PC-3 (cell line): Measurements from ENCODE around the gene CFTR.

ENCODE experiments used
- EZH2 ChIP-seq: fragments of 300-600 bp; sonication (generic); IDR thresholded peaks from one replicate; pipeline ENCODE4 v1.6.1; 2017; ENCODE audit warnings: antibody characterized with exemption, mild to moderate bottlenecking, low read length; ENCODE audit not compliant: unreplicated experiment
- TF ChIP-seq, protein P1 (sequence below): fragments of 300-600 bp; sonication (generic); conservative IDR thresholded peaks from 2 replicates; pipeline ENCODE4 v1.5.1; 2017; ENCODE audit warnings: antibody characterized with exemption, low read depth, mild to moderate bottlenecking, low read length

DNA sequence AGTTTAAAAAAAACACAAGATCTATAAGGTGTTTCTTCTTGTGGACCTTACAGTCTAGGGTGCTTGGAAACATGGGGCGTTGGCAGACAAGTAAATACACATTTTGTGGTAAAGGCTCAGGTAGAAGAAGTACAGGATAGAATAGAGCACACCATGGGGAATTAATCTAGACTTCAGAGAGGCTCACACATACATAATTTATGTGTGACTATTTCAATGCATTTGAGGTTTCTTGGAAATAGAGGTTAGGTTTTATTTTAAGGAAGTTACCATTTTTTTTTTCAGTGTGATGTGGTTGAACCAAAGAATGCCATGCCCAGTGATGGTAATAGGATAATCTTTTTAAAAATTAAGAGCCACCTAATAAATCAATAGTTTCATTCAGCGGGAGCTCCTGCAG is 12.8 kb downstream of the CFTR start:
- TF ChIP-seq, protein P1, sequence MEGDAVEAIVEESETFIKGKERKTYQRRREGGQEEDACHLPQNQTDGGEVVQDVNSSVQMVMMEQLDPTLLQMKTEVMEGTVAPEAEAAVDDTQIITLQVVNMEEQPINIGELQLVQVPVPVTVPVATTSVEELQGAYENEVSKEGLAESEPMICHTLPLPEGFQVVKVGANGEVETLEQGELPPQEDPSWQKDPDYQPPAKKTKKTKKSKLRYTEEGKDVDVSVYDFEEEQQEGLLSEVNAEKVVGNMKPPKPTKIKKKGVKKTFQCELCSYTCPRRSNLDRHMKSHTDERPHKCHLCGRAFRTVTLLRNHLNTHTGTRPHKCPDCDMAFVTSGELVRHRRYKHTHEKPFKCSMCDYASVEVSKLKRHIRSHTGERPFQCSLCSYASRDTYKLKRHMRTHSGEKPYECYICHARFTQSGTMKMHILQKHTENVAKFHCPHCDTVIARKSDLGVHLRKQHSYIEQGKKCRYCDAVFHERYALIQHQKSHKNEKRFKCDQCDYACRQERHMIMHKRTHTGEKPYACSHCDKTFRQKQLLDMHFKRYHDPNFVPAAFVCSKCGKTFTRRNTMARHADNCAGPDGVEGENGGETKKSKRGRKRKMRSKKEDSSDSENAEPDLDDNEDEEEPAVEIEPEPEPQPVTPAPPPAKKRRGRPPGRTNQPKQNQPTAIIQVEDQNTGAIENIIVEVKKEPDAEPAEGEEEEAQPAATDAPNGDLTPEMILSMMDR = no peak
- no peak for TF ChIP-seq EZH2
